Esophagus squamous epithelium (tissue), 4 donors: ENCODE measurements around the gene NEUROG1.

ENCODE experiments used
- POLR2A ChIP-seq, 4 donors: fragments of 450-650 bp; IDR thresholded peaks; one replicate each; pipeline ENCODE4 v1.6.1; 2017; ENCODE audit warnings: antibody characterized with exemption in 4 of 4, mild to moderate bottlenecking in 4 of 4, moderate library complexity in 3 of 4
- TF ChIP-seq, protein P1 (sequence below), 6 experiments: fragments of 450-650 bp in 4 of 6; fragments of 200-600 bp in 2 of 6; sonication (generic) in 2 of 6; IDR thresholded peaks; one replicate each; pipeline ENCODE4 v1.5.1; 2016 to 2019; ENCODE audit warnings: antibody characterized with exemption in 6 of 6, mild to moderate bottlenecking in 4 of 6, moderate library complexity in 4 of 6

GRCh38 chr5:135576075-135576599, 40.4 kb upstream of the NEUROG1 start:
- TF ChIP-seq, protein P1, sequence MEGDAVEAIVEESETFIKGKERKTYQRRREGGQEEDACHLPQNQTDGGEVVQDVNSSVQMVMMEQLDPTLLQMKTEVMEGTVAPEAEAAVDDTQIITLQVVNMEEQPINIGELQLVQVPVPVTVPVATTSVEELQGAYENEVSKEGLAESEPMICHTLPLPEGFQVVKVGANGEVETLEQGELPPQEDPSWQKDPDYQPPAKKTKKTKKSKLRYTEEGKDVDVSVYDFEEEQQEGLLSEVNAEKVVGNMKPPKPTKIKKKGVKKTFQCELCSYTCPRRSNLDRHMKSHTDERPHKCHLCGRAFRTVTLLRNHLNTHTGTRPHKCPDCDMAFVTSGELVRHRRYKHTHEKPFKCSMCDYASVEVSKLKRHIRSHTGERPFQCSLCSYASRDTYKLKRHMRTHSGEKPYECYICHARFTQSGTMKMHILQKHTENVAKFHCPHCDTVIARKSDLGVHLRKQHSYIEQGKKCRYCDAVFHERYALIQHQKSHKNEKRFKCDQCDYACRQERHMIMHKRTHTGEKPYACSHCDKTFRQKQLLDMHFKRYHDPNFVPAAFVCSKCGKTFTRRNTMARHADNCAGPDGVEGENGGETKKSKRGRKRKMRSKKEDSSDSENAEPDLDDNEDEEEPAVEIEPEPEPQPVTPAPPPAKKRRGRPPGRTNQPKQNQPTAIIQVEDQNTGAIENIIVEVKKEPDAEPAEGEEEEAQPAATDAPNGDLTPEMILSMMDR (IDR thresholded peaks at IDR 0.05), result no peak
- no peak for TF ChIP-seq POLR2A (IDR thresholded peaks at IDR 0.05)
